HG02973 (cell line): ENCODE data around the gene GLMN.

Source experiments
- ATAC-seq: cut with Tn5 transposase; IDR thresholded peaks from one replicate; pipeline ENCODE4 v1.9.1; 2021; ENCODE audit warnings: moderate library complexity; ENCODE audit not compliant: unreplicated experiment

GLMN gene, protein sequence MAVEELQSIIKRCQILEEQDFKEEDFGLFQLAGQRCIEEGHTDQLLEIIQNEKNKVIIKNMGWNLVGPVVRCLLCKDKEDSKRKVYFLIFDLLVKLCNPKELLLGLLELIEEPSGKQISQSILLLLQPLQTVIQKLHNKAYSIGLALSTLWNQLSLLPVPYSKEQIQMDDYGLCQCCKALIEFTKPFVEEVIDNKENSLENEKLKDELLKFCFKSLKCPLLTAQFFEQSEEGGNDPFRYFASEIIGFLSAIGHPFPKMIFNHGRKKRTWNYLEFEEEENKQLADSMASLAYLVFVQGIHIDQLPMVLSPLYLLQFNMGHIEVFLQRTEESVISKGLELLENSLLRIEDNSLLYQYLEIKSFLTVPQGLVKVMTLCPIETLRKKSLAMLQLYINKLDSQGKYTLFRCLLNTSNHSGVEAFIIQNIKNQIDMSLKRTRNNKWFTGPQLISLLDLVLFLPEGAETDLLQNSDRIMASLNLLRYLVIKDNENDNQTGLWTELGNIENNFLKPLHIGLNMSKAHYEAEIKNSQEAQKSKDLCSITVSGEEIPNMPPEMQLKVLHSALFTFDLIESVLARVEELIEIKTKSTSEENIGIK

DNA sequence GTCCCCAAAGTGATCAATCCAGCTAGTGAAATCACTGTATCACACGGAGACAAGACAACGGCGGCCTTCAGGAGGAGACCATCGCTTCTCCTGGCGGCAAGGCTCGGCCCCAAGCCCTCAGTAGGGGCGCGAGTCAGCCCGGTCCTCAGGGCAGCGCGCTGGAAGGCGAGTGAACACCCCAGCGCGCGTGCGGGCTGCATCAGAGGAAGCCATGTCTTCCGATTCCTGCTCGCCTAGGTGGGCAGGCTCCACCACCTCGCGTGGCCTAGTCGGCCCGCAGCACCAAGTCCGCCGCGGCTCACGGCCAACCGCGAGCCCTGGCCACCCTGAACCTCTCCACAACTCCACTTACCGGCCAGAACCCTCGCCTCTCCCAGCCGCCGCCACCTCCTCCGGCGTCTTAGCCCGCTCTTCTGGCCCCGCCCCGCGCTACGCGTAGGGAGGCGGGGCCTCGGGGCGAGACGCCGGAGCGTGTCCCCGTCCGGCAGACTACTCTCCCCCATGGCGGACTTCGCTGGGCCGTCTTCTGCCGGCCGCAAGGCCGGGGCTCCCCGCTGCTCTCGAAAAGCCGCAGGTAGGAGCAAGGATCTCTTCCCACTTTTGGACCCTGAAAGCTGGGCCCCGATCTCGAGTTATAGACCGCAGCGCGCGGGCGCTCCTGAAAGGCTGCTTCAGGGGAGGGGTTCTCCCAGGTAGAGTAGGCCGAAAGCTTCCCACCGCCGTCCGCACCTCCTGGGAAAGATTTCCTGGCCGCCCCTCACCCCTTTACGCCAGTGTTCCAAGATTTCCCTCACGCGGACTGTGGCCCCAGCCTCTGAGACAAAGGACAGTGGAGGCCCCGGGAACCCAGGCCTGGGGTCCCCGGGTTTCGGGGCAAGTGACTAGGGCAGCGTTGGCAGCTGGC lies at the start of gene GLMN, which contains the start of gene RPAP2:
Gene GLMN (minus strand): TSS at position 415 of the 904 bp plus-strand sequence. CDS start 988 bp downstream, outside the sequence.
Gene RPAP2 (plus strand): TSS at position 487 of the 904 bp plus-strand sequence. CDS start 15 bp downstream, at position 502.
- ATAC-seq, result peak; percentile 98

DNA sequence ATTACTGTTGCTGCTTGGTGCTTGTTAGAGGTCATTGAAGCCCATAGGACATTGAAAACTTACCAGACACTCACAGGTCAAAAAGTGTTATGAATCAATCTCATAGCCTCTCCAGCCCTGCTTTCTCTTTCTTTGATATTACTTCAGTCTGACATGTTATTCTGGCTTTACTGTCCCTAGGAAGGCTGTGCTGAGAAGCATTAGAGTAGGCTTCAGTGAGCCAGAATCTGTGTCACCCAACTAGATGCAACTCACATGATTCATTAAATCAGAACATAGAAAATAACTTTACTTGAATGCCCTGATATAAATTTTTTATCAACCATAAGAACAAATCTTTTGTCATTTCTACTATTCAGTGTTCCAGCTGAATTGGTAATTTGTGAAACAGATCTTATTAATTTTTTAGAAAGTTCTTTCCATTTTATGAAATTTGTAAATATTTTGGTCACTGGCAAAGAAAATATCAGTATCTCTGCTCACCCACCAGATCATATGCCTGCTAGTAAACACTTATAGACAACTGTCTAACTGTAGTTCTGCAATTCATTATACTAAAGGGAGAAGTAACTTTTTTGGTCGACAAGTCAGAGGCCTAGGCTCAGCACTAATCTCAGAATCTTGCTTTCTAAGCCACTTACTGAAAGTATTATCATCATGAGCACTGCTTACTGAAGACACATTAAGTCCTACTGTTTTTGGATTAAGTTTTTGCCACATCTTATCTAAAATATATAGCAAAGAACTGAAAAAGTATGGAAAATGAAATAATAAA lies 48.3 kb upstream of the GLMN start:
- ATAC-seq, result no peak

GRCh38 chr1:92343061-92343460 lies 44.3 kb upstream of the GLMN start:
- no peak for ATAC-seq

DNA sequence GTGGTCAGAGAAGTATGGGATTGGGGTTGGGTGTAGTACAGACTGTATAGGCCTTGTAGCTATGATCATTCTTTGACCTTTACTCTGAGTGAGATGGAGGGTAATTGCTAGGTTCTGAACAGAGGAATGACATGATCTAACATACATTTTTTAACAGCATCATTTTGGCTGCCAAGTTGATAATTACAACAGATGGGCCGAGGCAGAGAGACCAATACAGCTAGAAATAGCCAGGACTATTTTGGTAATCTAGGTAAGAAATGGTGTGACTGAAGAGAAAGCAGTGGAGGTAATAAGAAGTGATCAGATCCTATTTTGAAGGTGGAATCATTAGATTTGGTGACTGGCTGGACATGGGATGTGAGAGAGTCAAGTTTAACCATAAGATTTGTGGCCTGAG lies 43.6 kb upstream of the GLMN start:
- no peak for ATAC-seq

- no peak for ATAC-seq
Measured at GRCh38 chr1:92340154-92340553, 41.4 kb upstream of the GLMN start.

DNA sequence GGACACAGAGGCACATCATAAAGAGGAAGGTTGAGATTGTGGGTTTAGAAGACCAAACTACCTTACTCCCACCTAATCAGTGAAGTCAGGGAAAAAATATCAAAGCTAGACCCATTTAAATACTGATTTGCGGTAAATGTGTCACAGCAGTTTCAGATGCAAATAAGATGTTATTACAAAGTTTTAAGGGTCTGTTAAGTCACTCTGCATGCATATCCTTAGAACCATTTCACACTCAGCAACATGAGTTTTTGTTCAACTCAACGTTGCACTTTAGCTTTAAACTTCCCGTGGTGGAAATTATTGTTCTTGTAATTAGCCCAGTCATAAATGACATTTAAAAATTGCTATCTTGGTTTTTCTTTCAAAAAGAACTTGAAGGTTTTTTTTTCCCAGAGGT lies 34.9 kb upstream of the GLMN start:
- no peak for ATAC-seq

- ATAC-seq, result no peak
Measured at GRCh38 chr1:92329347-92330129, 30.8 kb upstream of the GLMN start.

DNA sequence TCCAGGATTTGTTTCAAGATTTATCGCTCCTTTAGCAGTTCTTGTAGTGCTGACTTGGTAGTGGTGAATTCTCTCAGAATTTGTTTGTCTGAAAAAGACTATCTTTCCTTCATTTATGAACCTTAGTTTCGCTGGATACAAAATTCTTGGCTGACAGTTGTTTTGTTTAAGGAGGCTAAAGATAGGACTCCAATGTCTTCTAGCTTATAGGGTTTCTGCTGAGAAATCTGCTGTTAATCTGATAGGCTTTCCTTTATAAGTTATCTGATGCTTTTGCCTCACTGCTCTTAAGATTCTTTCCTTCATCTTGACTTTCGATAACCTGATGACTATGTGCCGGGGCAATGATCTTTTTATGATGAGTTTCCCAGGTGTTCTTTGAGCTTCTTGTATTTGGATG lies 29.0 kb upstream of the GLMN start:
- ATAC-seq, result no peak

GRCh38 chr1:92326681-92327080 lies 27.9 kb upstream of the GLMN start:
- no peak for ATAC-seq

- ATAC-seq, result no peak
Measured at GRCh38 chr1:92324784-92325183, 26.0 kb upstream of the GLMN start.

GRCh38 chr1:92323473-92324453 lies 25.0 kb upstream of the GLMN start:
- no peak for ATAC-seq

- no peak for ATAC-seq
Measured at GRCh38 chr1:92317836-92318493, 19.2 kb upstream of the GLMN start.

DNA sequence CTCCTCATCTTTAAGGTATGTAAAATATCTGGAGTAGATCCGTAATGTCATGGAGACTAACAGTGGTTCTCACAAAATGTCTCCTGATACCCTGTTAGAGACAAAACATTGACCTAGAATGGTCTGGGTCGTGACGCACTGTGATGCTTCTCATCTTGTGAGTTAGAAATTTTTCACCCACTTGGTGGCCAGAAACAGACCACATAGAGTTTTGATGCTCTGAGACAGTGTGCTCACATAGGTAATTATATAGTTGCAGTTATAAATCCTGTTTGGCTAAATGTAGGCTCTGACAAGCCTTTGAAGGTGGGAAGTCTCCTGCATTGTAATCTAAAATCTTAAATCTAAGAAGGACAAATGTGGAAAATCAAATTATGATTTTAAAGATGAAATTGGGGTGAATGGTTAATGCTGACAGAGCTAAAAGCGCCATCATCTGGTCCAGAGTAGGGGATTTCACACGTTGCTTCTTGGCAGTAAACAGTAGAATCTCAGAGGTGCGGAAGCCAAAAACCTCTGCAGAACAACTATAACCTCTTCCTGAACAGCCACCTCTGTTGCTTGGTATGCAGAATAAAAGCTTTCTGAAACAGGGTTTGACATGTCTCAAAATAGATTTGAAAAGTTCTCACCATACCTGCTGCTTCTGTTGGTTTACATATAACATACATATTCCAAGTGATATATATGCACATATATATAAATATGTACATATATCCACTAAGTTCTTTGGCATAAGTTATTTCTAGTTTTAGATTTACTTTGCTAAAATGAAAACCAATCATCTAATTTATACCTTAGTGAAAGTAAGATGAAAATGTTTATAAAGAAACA lies 17.2 kb upstream of the GLMN start:
- ATAC-seq, result no peak

DNA sequence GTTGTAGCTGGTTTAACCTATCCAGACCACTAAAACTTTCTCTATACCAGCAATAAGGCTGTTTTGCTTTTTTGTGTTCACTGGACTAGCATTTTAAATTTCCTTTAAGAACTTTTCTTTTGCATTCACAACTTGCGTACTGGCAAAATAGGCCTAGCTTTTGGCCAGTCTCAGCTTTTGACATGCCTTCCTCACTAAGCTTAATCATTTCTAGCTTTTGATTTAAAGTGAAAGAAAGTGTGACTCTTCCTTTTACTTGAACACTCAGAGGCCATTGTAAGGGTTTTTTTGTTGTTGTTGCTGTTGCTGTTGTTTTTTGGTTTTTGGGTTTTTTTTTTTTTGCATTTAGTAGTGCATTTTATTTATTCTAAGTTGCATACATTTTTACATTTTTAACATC lies 15.2 kb upstream of the GLMN start:
- ATAC-seq, result no peak

DNA sequence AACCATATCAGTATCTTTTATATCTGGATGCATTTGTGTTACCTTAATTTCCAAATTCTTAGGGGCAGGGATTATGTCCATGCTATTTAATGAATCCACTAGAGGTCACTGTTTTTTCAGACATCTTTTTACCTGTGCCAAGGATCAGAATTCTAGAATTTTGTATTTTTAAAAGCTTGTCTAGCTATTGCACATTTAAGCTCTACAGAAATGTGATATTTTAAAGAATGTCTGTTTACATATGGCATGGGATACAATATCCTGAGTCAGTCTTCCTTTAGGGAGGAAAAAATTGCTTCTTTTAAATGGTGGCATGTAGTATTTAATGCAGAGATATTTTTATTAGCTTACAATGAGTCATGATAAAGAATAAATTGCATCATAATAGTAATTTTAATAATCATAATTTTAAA lies 11.4 kb upstream of the GLMN start:
- no peak for ATAC-seq

GRCh38 chr1:92307980-92308379 lies 9.2 kb upstream of the GLMN start:
- no peak for ATAC-seq

DNA sequence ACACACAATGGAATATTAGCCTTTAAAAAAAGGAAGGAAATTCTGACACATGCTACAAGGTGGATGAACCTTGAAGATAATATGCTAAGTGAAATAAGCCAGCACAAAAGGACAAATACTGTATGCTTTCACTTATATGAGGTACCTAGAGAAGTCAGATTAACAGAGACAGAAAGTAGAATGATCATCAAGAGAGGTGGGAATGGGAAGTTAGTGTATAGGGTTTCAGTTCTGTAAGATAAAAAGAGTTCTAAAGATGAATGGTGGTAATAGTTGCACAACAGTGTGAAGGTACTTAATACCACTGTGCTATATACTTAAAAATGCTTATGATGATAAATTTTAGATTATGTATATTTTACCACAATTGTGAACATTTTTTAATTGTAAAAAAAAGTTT lies 7.2 kb upstream of the GLMN start:
- no peak for ATAC-seq
